ENCODE measurements around the gene THRAP3.

DNA sequence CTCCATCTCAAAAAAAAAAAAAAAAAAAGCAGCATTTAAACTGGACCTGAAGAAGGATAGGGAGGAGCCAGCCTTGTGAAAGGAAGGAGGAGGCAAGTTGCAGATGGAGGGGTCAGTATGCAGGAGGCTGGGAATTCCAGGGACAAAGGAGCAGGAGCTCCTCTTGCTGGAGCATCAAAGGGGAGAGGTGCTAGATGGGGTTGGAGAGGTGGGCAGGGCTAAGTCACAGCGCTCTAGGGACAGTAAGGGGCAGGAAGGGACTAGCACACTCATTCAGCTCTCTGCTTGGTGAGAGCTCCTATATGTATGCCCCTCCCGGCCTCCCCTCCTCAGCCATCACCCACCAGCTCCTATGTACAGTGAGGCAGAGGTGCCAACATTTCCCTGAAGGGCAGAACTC is 41.5 kb upstream of the THRAP3 start:
- TF ChIP-seq, protein P1, sequence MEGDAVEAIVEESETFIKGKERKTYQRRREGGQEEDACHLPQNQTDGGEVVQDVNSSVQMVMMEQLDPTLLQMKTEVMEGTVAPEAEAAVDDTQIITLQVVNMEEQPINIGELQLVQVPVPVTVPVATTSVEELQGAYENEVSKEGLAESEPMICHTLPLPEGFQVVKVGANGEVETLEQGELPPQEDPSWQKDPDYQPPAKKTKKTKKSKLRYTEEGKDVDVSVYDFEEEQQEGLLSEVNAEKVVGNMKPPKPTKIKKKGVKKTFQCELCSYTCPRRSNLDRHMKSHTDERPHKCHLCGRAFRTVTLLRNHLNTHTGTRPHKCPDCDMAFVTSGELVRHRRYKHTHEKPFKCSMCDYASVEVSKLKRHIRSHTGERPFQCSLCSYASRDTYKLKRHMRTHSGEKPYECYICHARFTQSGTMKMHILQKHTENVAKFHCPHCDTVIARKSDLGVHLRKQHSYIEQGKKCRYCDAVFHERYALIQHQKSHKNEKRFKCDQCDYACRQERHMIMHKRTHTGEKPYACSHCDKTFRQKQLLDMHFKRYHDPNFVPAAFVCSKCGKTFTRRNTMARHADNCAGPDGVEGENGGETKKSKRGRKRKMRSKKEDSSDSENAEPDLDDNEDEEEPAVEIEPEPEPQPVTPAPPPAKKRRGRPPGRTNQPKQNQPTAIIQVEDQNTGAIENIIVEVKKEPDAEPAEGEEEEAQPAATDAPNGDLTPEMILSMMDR (IDR thresholded peaks at IDR 0.05), result no peak
- no peak for TF ChIP-seq POLR2AphosphoS5 (IDR thresholded peaks at IDR 0.05)
